ES-I3 (cell line): ENCODE results near the gene IFNGR1.
"Not testable (repeated sequence)": the region's sequence is repeated elsewhere in the genome, so short reads cannot be mapped to it uniquely, and the experiment has no call there.

ENCODE experiments used
- H3K36me3 ChIP-seq: 2 replicates; pipeline ENCODE4 v1.6.1; 2013; ENCODE audit warnings: mild to moderate bottlenecking, low read length, control low read depth, moderate library complexity; ENCODE audit not compliant: insufficient read depth
- H3K4me1 ChIP-seq: 2 replicates; pipeline ENCODE4 v1.6.1; 2013; ENCODE audit warnings: mild to moderate bottlenecking, control low read depth, low read length; ENCODE audit not compliant: insufficient read depth
- H3K9ac ChIP-seq: 2 replicates; pipeline ENCODE4 v1.6.1; 2013; ENCODE audit warnings: low read depth, mild to moderate bottlenecking, low read length, moderate library complexity
- H3K9me3 ChIP-seq: 2 replicates; pipeline ENCODE4 v1.6.1; 2013; ENCODE audit warnings: mild to moderate bottlenecking, low read length, moderate library complexity; ENCODE audit not compliant: control insufficient read depth, insufficient read depth

The IFNGR1 gene

GRCh38 chr6:137218917-137219663 is at the start of gene IFNGR1:
IFNGR1 (minus strand) TSS chr6:137219385; CDS start chr6:137219327, 58 bp downstream.
- Histone ChIP-seq H3K9ac (peak within 1 kb of the TSS; percentile 93), H3K36me3 (no peaks in the 10 kb centered on the region), H3K9me3 (no peaks in the 10 kb centered on the region), H3K4me1 (peaks cover 14% of the 10 kb centered on the region; the same call in 1 of the 2 replicates)

GRCh38 chr6:137268911-137269310 is 49.7 kb upstream of the IFNGR1 start:
- Histone ChIP-seq H3K9me3 (no peaks in the 10 kb centered on the region), H3K4me1 (no peaks in the 10 kb centered on the region), H3K9ac (no peak overlapping the region), H3K36me3 (no peaks in the 10 kb centered on the region)

GRCh38 chr6:137266309-137266586 is 47.1 kb upstream of the IFNGR1 start:
- no peaks in the 10 kb centered on the region for H3K36me3 ChIP-seq
- no peaks in the 10 kb centered on the region for H3K9me3 ChIP-seq
- H3K9ac ChIP-seq: no peak overlapping the region
- H3K4me1 ChIP-seq: no peaks in the 10 kb centered on the region

- H3K36me3 ChIP-seq: no peaks in the 10 kb centered on the region
- H3K4me1 ChIP-seq: no peaks in the 10 kb centered on the region
- no peak overlapping the region for H3K9ac ChIP-seq
- no peaks in the 10 kb centered on the region for H3K9me3 ChIP-seq
Observed at GRCh38 chr6:137265561-137266308, 46.5 kb upstream of the IFNGR1 start.

GRCh38 chr6:137264311-137265075 is 45.3 kb upstream of the IFNGR1 start:
- Histone ChIP-seq H3K36me3 (no peaks in the 10 kb centered on the region), H3K4me1 (no peaks in the 10 kb centered on the region), H3K9ac (no peak overlapping the region), H3K9me3 (0 out of 2 replicates have a peak, but pooled peaks cover 2% of the 10 kb centered on the region)

- Histone ChIP-seq H3K4me1 (no peaks in the 10 kb centered on the region), H3K9me3 (0 out of 2 replicates have a peak, but pooled peaks cover 2% of the 10 kb centered on the region), H3K9ac (no peak overlapping the region), H3K36me3 (no peaks in the 10 kb centered on the region)
Observed at GRCh38 chr6:137261761-137262160, 42.6 kb upstream of the IFNGR1 start.

- no peaks in the 10 kb centered on the region for H3K4me1 ChIP-seq
- H3K9me3 ChIP-seq: 0 out of 2 replicates have a peak, but pooled peaks cover 2% of the 10 kb centered on the region
- H3K9ac ChIP-seq: no peak overlapping the region
- H3K36me3 ChIP-seq: no peaks in the 10 kb centered on the region
Observed at GRCh38 chr6:137261361-137261760, 42.2 kb upstream of the IFNGR1 start.

GRCh38 chr6:137260217-137260616 is 41.0 kb upstream of the IFNGR1 start:
- Histone ChIP-seq H3K36me3 (no peaks in the 10 kb centered on the region), H3K9me3 (0 out of 2 replicates have a peak, but pooled peaks cover 2% of the 10 kb centered on the region), H3K4me1 (no peaks in the 10 kb centered on the region), H3K9ac (no peak overlapping the region)

GRCh38 chr6:137259349-137259748 is 40.2 kb upstream of the IFNGR1 start:
- Histone ChIP-seq H3K36me3 (no peaks in the 10 kb centered on the region), H3K4me1 (no peaks in the 10 kb centered on the region), H3K9me3 (peaks cover 9% of the 10 kb centered on the region; the same call in 1 of the 2 replicates), H3K9ac (no peak overlapping the region)

- H3K4me1 ChIP-seq: no peaks in the 10 kb centered on the region
- H3K9ac ChIP-seq: no peak overlapping the region
- no peaks in the 10 kb centered on the region for H3K36me3 ChIP-seq
- H3K9me3 ChIP-seq: peaks cover 12% of the 10 kb centered on the region; the same call in 1 of the 2 replicates
Observed at GRCh38 chr6:137258170-137258569, 39.0 kb upstream of the IFNGR1 start.

- H3K9ac ChIP-seq: no peak overlapping the region
- peaks cover 12% of the 10 kb centered on the region; the same call in 1 of the 2 replicates for H3K9me3 ChIP-seq
- H3K4me1 ChIP-seq: no peaks in the 10 kb centered on the region
- no peaks in the 10 kb centered on the region for H3K36me3 ChIP-seq
Observed at GRCh38 chr6:137256350-137257103, 37.3 kb upstream of the IFNGR1 start.

GRCh38 chr6:137254966-137255365 is 35.8 kb upstream of the IFNGR1 start:
- Histone ChIP-seq H3K9me3 (peaks cover 11% of the 10 kb centered on the region; the same call in 1 of the 2 replicates), H3K4me1 (no peaks in the 10 kb centered on the region), H3K36me3 (no peaks in the 10 kb centered on the region), H3K9ac (no peak overlapping the region)

GRCh38 chr6:137254430-137254829 is 35.2 kb upstream of the IFNGR1 start:
- not testable (repeated sequence) for H3K4me1 ChIP-seq, H3K36me3 ChIP-seq, H3K9ac ChIP-seq, H3K9me3 ChIP-seq

- H3K4me1 ChIP-seq: no peaks in the 10 kb centered on the region
- no peak overlapping the region for H3K9ac ChIP-seq
- H3K9me3 ChIP-seq: 0 out of 2 replicates have a peak, but pooled peaks cover under 1% of the 10 kb centered on the region
- no peaks in the 10 kb centered on the region for H3K36me3 ChIP-seq
Observed at GRCh38 chr6:137248702-137249101, 29.5 kb upstream of the IFNGR1 start.
